ENCODE data around the gene TNNI2.

The TNNI2 gene

DNA sequence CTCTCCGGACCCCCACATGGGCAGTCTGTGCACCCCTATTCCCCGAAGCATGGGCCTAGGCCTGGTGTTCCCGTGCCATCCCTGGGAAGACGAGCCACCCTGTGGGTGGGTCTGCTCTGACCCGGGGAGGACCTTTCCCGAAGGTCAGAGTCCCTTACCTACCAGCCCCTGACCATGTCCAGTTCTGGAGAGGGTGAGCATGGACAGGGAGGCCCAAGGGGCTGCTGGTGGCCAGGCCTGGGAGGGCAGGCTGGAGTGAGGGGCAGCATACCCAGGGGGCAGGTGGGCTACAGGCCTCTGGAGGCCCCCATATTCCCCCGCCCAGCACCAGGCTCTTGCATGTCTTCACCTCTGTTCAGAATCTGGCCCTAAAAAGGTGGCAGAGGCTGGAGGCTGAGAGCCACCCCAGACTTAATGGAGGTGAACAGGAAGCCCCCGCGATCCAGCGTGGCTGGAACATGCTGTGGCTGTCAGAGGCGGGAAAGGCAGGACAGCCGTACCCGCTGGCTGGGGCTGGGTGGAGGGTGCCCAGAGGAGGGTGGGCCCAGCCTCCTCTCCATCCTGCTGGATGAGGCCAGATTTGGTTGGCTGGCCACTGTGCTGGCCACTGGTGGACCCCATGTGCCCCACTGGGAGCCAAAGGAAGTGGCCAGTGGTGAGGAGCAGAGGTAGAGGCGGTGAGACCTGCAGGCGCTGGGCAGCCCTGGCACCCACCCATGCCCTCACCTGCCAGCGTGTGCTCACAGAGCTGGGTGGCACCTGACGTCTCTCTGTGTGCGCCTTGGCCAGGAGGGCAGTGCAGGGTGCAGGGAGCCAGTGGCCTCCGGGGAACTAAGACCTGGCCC lies 15.2 kb upstream of the TNNI2 start:
- TF ChIP-seq, protein P1, sequence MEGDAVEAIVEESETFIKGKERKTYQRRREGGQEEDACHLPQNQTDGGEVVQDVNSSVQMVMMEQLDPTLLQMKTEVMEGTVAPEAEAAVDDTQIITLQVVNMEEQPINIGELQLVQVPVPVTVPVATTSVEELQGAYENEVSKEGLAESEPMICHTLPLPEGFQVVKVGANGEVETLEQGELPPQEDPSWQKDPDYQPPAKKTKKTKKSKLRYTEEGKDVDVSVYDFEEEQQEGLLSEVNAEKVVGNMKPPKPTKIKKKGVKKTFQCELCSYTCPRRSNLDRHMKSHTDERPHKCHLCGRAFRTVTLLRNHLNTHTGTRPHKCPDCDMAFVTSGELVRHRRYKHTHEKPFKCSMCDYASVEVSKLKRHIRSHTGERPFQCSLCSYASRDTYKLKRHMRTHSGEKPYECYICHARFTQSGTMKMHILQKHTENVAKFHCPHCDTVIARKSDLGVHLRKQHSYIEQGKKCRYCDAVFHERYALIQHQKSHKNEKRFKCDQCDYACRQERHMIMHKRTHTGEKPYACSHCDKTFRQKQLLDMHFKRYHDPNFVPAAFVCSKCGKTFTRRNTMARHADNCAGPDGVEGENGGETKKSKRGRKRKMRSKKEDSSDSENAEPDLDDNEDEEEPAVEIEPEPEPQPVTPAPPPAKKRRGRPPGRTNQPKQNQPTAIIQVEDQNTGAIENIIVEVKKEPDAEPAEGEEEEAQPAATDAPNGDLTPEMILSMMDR (IDR thresholded peaks at IDR 0.05; ENCODE audit: low read depth, low read length): no peak
- H3K4me3 ChIP-seq (ENCODE audit: low read depth, low read length): no peak overlapping the region

DNA sequence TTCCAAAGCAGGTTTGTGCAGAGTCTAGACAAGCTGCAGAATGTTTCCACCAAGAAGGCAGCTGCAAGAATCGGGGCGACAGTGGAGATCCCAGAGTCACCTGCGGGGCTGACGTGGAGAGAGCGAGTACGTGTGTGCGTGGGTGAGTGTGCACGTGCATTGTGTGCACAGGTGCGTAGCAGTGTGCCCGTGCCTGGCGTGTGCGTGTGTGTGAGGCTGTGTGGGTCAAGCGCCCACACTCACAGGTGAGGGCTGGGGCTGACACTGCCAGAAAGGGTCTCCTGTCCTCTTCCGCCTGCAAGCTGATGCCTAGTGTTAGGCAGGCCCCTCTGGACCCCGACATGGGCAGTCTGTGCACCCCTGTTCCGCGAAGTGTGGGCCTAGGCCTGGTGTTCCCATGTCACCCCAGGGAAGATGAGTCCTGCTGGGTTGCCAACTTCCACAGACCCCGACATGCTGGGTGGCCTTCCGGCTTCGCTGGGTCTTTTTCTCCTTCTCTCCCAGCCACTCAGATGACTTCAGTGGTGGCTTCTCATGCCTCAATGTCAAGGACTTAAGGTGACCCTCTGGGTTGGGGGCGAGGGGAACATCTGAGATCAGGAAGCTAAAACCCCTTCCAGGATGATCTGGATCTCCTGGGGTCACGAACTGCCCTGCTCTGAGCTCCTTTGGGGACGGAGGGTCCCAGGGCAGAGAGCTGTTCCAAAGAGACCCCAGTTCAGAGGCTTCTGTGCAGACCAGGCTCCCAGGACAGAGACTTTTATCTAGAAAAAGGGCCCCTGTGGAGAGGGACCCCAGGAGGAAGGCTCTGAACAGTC lies 14.4 kb upstream of the TNNI2 start:
- TF ChIP-seq, protein P1 (IDR thresholded peaks at IDR 0.05; ENCODE audit: low read depth, low read length): no peak
- H3K4me3 ChIP-seq (ENCODE audit: low read depth, low read length): no peak overlapping the region

DNA sequence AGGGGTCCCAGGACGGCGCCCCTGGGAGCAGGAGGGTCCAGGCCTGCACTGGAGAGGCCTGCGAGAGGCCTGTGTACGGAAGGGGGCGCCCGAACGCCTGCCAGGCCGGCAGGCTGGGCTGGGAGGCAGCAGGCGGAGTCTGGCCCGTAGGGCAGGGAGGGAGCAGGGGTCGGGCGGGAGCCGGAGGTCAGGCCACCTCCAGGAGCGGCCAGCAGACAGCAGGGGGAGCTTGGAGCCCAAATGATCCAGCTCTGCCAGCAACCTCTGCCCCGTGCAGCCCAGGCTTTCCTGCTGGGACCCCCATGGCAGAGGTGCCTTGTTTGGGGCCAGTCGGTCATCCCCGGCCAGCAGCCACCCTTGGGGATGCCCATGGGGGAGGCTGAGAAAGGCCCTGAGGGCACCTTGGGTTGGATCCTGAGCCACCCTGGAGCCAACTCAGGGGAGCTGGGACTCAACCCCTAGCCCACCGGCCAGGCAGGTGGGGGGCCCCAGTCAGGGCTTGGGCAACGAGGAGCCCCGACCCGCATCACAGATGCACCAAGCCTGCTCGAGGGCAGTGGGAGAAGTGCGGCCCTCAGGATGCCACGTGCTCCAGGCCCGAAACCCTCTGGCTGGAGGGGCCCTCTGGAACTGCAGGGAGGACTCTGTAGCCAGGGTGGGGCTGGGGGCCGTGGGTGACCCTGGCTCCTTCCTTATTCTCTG lies 13.6 kb upstream of the TNNI2 start:
- TF ChIP-seq, protein P1 (IDR thresholded peaks at IDR 0.05; ENCODE audit: low read depth, low read length): peak; percentile 26; the same call in 1 of the 2 replicates

DNA sequence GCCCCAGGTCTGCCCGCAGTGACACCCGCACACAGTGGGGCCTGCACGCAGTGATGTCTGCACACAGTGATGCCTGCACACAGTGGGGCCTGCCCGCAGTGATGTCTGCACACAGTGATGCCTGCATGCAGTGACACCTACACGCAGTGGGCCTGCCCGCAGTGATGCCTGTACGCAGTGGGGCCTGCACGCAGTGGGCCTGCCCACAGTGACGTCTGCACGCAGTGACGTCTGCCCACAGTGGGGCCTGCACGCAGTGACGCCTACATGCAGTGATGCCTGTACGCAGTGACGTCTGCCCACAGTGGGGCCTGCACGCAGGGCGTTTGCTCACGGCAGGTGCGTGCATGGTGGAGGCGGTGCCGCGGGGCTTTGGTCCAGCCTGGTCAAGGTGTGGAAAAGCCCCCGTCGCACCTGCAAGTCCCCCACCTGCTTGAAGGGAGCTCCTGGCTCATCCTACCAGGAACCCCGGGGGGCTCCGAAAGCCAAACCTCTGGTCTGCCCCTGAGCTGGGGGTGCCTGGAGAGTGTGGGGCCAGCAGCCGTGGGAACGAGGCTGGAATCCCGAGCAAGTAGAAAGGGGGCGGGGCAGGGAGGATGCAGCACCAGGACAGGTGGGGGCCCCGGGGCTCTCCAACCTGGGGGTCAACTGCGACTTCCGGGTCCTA lies 12.9 kb upstream of the TNNI2 start:
- no peak overlapping the region for H3K4me3 ChIP-seq (ENCODE audit: low read depth, low read length)
- TF ChIP-seq, protein P1 (IDR thresholded peaks at IDR 0.05; ENCODE audit: low read depth, low read length): no peak

More for the DNA sequence above, 13.6 kb upstream of the TNNI2 start:
- no peak overlapping the region for H3K4me3 ChIP-seq (ENCODE audit: low read depth, low read length)

DNA sequence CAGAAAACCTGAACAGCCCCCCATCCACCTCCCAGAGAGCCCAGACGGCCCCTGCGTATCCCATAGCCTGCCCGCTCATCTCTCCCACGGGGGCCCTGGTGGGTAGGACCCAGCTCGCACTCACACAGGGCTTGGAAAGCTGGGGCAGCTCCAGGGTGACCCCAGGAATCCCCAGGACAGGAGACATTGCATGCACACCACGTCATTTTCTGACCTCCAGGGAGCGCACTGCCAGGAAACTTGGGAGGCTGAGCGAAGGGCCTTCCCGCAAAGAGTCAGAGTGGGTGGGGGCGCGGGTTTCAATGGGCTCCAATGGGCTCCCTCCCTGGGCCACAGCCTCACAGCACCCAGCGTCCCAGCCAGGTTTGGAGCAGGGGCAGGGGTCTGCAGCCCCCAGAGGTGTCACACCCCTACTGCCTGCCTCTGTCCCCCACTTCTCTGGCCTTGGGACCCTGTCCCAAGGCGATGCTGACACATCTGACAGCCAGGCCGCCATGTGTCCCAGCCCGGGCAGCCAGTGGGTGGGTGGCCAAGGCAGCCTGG lies 12.2 kb upstream of the TNNI2 start:
- no peak overlapping the region for H3K4me3 ChIP-seq (ENCODE audit: low read depth, low read length)
- TF ChIP-seq, protein P1 (IDR thresholded peaks at IDR 0.05; ENCODE audit: low read depth, low read length): no peak

DNA sequence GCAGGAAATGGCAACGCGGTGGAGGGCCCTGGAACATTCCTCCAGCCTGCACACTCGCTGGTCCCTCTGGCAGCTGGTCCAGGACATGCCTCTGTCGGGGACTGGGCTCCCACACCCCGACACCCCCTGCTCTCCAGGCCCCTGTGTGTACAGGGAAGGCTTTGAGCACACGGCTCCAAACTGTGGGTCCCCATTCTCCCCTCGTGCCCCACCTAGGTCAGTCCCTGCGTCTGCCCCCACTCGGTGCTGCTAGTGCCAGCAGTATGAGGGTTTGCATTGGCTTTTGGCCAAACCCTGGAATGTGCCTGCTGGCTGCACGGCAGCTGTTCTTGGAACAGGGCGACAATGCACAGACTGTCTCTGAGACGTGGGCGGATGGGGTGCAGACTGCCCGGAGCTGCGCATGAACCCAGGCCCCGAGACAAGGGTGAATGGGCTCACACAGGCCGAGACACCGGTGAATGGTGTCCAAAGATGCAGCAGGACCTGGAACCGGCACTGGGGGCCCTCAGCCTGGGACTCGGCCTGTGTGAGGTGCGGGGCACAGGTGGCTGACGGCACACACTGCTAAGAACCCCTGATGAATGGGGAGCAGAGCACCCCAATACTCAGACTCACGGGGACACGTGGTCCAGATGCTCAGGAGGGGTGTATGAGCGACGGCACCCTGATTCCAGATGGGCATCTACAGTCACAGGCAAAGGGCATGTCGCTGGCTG lies 11.5 kb upstream of the TNNI2 start:
- TF ChIP-seq, protein P1 (IDR thresholded peaks at IDR 0.05; ENCODE audit: low read depth, low read length): no peak
- H3K4me3 ChIP-seq (ENCODE audit: low read depth, low read length): no peak overlapping the region
